K562 (cell line): ENCODE measurements around the gene URB2. TPM values are rescaled to one million over a fixed set of nuclear protein-coding genes. Genes with fewer than 3 reads are reported as not detected.

Experiments
- ATAC-seq: fragments of 200-7000 bp; cut with Tn5 transposase; 3 replicates; pipeline ENCODE4 v1.9.1; 2020; ENCODE audit warnings: moderate library complexity
- BruUV-seq: library from RNA; stranded (reverse); fragments of 400-500 nt; replicated peaks from 2 replicates; lab custom pipeline; 2021; lab: Mats Ljungman, UMichigan
- CTCF ChIA-PET: fragments of 300-600 bp; formaldehyde crosslinking; extraction: SDS; loops from one replicate; lab custom pipeline; 2021; ENCODE audit warnings: low intra/inter-chr PET ratio; lab: Yijun Ruan, JAX
- POLR2A ChIA-PET: fragments of 300-600, 350-650 bp; sonication (Branson Sonifier 250); formaldehyde crosslinking; extraction: SDS; loops from one replicate; lab custom pipeline; 2021; ENCODE audit warnings: antibody characterized with exemption, inconsistent platforms; lab: Yijun Ruan, JAX
- DNase-seq, 4 experiments: peaks; one replicate each; pipeline versions ENCODE4 v3.0.0 to v3.0.0-alpha.2; 2011 to 2018; ENCODE audit warnings: low spot score in 3 of 4, mixed read lengths in 3 of 4; ENCODE audit errors: extremely low read depth in 1 of 4
- FAIRE-seq: peaks from 2 replicates; lab custom pipeline; 2011; peaks lifted over from hg19 to GRCh38; lab: Jason Lieb, UNC
- H2AFZ ChIP-seq: 2 replicates; pipeline ENCODE4 v1.6.0; 2011; ENCODE audit warnings: low read depth, low read length, control low read depth, inconsistent platforms
- H3K27ac ChIP-seq: fragments of 200-600 bp; 3 replicates; pipeline ENCODE4 v1.8.0; 2011; ENCODE audit warnings: low read depth, mild to moderate bottlenecking, control low read depth, inconsistent platforms, low read length, moderate library complexity, mixed read lengths; ENCODE audit errors: extremely low read depth
- H3K27me3 ChIP-seq, 2 experiments: fragments of 300-600 bp in 1 of 2; 2 replicates in 1 of 2; 3 replicates in 1 of 2; pipeline versions ENCODE4 v1.6.0 to v1.8.0; 2011; ENCODE audit warnings: inconsistent platforms in 2 of 2, low read length in 2 of 2, mild to moderate bottlenecking in 1 of 2, mixed read lengths in 1 of 2, moderate library complexity in 1 of 2; ENCODE audit not compliant: control insufficient read depth in 2 of 2, insufficient read depth in 2 of 2
- H3K36me3 ChIP-seq: fragments of 300-600 bp; 3 replicates; pipeline ENCODE4 v1.8.0; 2011; ENCODE audit warnings: mild to moderate bottlenecking, low read length, inconsistent platforms; ENCODE audit not compliant: control insufficient read depth, insufficient read depth
- H3K4me1 ChIP-seq, 2 experiments: fragments of 200-600 bp in 1 of 2; replicated peaks in 1 of 2; 2 replicates in 1 of 2; 3 replicates in 1 of 2; pipeline versions ENCODE4 v1.5.1 to v1.8.0; 2011; ENCODE audit warnings: inconsistent platforms in 2 of 2, low read length in 2 of 2, mild to moderate bottlenecking in 1 of 2, mixed read lengths in 1 of 2, moderate library complexity in 1 of 2; ENCODE audit not compliant: control insufficient read depth in 2 of 2, insufficient read depth in 2 of 2
- H3K4me2 ChIP-seq: 2 replicates; pipeline ENCODE4 v1.6.1; 2011; ENCODE audit warnings: low read length, control low read depth, inconsistent platforms, mixed read lengths; ENCODE audit not compliant: insufficient read depth
- H3K4me3 ChIP-seq: fragments of 200-600 bp; sonication (generic), shearing (Covaris generic); 2 replicates; pipeline ENCODE4 v1.5.1; 2016; ENCODE audit warnings: control low read depth, inconsistent platforms
- H3K79me2 ChIP-seq: fragments of 200-600 bp; 3 replicates; pipeline ENCODE4 v1.8.0; 2011; ENCODE audit warnings: low read length, inconsistent platforms; ENCODE audit not compliant: control insufficient read depth, insufficient read depth
- H3K9ac ChIP-seq, 2 experiments: 2 replicates each; pipeline versions ENCODE4 v1.6.0 to v1.6.1; 2011; ENCODE audit warnings: low read depth in 2 of 2, low read length in 2 of 2, control low read depth in 1 of 2, inconsistent platforms in 1 of 2, mild to moderate bottlenecking in 1 of 2, mixed read lengths in 1 of 2; ENCODE audit not compliant: insufficient read depth in 1 of 2
- H3K9me1 ChIP-seq: one replicate; pipeline ENCODE4 v1.6.0; 2011; ENCODE audit warnings: inconsistent platforms, mild to moderate bottlenecking, low read length, moderate library complexity; ENCODE audit not compliant: control insufficient read depth, insufficient read depth
- H3K9me3 ChIP-seq: replicated peaks from 2 replicates; pipeline ENCODE4 v1.5.1; 2011; ENCODE audit warnings: low read depth, low read length, inconsistent platforms; ENCODE audit not compliant: control insufficient read depth, insufficient read depth
- H4K20me1 ChIP-seq: replicated peaks from 2 replicates; pipeline ENCODE4 v1.6.1; 2011; ENCODE audit warnings: low read length, inconsistent platforms, mixed read lengths; ENCODE audit not compliant: control insufficient read depth, insufficient read depth
- ADNP ChIP-seq: fragments of 200-800 bp; sonication (Bioruptor generic); IDR thresholded peaks from 2 replicates; pipeline ENCODE4 v1.6.1; 2016; ENCODE audit warnings: missing genetic modification characterization, missing compliant biosample characterization
- BCOR ChIP-seq: fragments of 450-650 bp; IDR thresholded peaks from 2 replicates; pipeline ENCODE4 v1.6.1; 2016
- CCNT2 ChIP-seq: IDR thresholded peaks from 2 replicates; pipeline ENCODE4 v1.6.1; 2011; ENCODE audit warnings: borderline replicate concordance, low read depth, mild to moderate bottlenecking, moderate library complexity, mixed read lengths, low read length; ENCODE audit not compliant: insufficient read length; ENCODE audit errors: extremely low read depth
- CHD2 ChIP-seq: IDR thresholded peaks from 2 replicates; pipeline ENCODE4 v1.6.1; 2011; ENCODE audit warnings: low read depth, low read length
- GATAD2B ChIP-seq: fragments of 450-650 bp; IDR thresholded peaks from 2 replicates; pipeline ENCODE4 v1.6.1; 2017; ENCODE audit warnings: mild to moderate bottlenecking, borderline replicate concordance
- KLF10 ChIP-seq: fragments of 250-450 bp; sonication (Bioruptor Pico); IDR thresholded peaks from 2 replicates; pipeline ENCODE4 v1.6.1; 2021; ENCODE audit warnings: matching md5 sums
- KLF16 ChIP-seq: IDR thresholded peaks from 2 replicates; pipeline ENCODE4 v1.6.1; 2016; ENCODE audit warnings: antibody characterized with exemption
- POLR3G ChIP-seq: IDR thresholded peaks from 2 replicates; pipeline ENCODE4 v1.6.1; 2011; ENCODE audit not compliant: insufficient read length, insufficient replicate concordance; ENCODE audit errors: extremely low read depth
- RBM25 ChIP-seq: fragments of 200-400 bp; formaldehyde crosslinking; IDR thresholded peaks from 2 replicates; pipeline ENCODE4 v1.6.1; 2018; ENCODE audit warnings: low read length, low read depth, moderate library complexity; ENCODE audit not compliant: severe bottlenecking
- TFE3 ChIP-seq: fragments of 450-650 bp; formaldehyde crosslinking; IDR thresholded peaks from 2 replicates; pipeline ENCODE4 v1.4.0; 2020; ENCODE audit warnings: mild to moderate bottlenecking, mixed read lengths
- ZBTB33 ChIP-seq: sonication (generic); formaldehyde crosslinking; IDR thresholded peaks from 2 replicates; pipeline ENCODE4 v1.8.1; 2023; ENCODE audit warnings: mild to moderate bottlenecking, missing genetic modification reagents
- WGBS: fragments of 100-300 bp; shearing (Covaris generic); methylation state at CpG from one replicate; pipeline ENCODE4 v1.1.6; 2016; ENCODE audit warnings: low coverage, mixed read lengths; ENCODE audit not compliant: insufficient coverage; ENCODE audit errors: missing lambda C conversion rate; 5-methylcytosine and 5-hydroxymethylcytosine counted together
- in situ Hi-C: fragments of 300-500 bp; cut with MboI; formaldehyde crosslinking; loops from 4 replicates; pipeline ENCODE4 v1.15.0; 2018; ENCODE audit warnings: inconsistent platforms, mixed read lengths
- intact Hi-C: fragments of 100-400 bp; cut with micrococcal nuclease; formaldehyde crosslinking; loops from 2 replicates; pipeline ENCODE4 v1.14.2; 2022
- polyA plus RNA-seq, 8 experiments: library from polyadenylated mRNA; depleted of rRNA in 4 of 8; stranded (reverse) in 5 of 8; unstranded in 3 of 8; fragments of >200 nt; fragmentation: Nextera tagmentation in 2 of 8; fragmentation: Illumina TruSeq in 1 of 8; extraction: Ambion mirVana in 2 of 8; extraction: Trizol in 1 of 8; gene quantifications; 2 replicates each; pipeline versions ENCODE4 v1.2.1 to v1.2.3, GENCODE V29; 2011 to 2014; ENCODE audit warnings: inconsistent platforms in 1 of 8, missing spikeins in 1 of 8
- total RNA-seq, 7 experiments: library from RNA; depleted of rRNA in 6 of 7; stranded (reverse); fragments of >200 nt in 6 of 7; fragmentation: Illumina TruSeq in 2 of 7; extraction: Trizol in 2 of 7; gene quantifications; 2 replicates each; pipeline versions ENCODE4 v1.2.1 to v1.2.3, GENCODE V29; 2011 to 2021; ENCODE audit warnings: low replicate concordance in 1 of 7

URB2 gene
- total and polyA plus RNA-seq, 9 of the 15 experiments (the other 6 are each of a cell fraction or from before 2014, with no cell fraction given): 2.8 to 28.3 (median 19.0) TPM

- TF ChIP-seq POLR3G (no peak), KLF16 (no peak)
Measured at GRCh38 chr1:229645324-229645993, 19.4 kb downstream of the URB2 start (continued).

- TF ChIP-seq KLF10: no peak
- TF ChIP-seq GATAD2B: no peak
- no peak for TF ChIP-seq CCNT2
- peak; percentile 51; the same call in 1 of the 2 replicates for TF ChIP-seq BCOR
- 0 out of 2 replicates have a peak, but pooled peaks have one; percentile 25 for TF ChIP-seq ADNP
- TF ChIP-seq TFE3 (CRISPR knock-in tag): no peak
- TF ChIP-seq RBM25: peak; percentile 81
- TF ChIP-seq CHD2: no peak
- peak; percentile 20; the same call in 1 of the 2 replicates for TF ChIP-seq ZBTB33 (CRISPR knock-in tag)
- Histone ChIP-seq H3K4me1 (no peaks in the 10 kb centered on the region), H3K9ac (no peak overlapping the region), H3K27ac (no peak overlapping the region), H2AFZ (no peak overlapping the region), H3K4me2 (no peak overlapping the region), H3K4me3 (no peak overlapping the region), H3K9me1 (no peaks in the 10 kb centered on the region), H3K36me3 (peaks cover 96% of the 10 kb centered on the region), H3K79me2 (peaks cover 2% of the 10 kb centered on the region; the same call in 1 of the 3 replicates), H3K27me3 (no peaks in the 10 kb centered on the region), H4K20me1 (peaks cover 1% of the 10 kb centered on the region; the same call in 1 of the 2 replicates), H3K9me3 (no peaks in the 10 kb centered on the region)
- FAIRE-seq (peak; percentile 44), DNase-seq (no peak), ATAC-seq (no peak)
- no TSS peak for BruUV-seq
- POLR2A ChIA-PET: interaction anchor here (4.0 kb wide), 1 partner anchor 12 kb away, joined by 15 read pairs; no protein-coding TSS in a partner anchor
- 92% methylated on average over 4 of the region's 4 CpGs for WGBS
- in situ Hi-C loops: no loop called here
- intact Hi-C loops: no loop called here
- CTCF ChIA-PET: no interaction called here
Measured at GRCh38 chr1:229648406-229648805, 22.4 kb downstream of the URB2 start.
